ENCODE data around the gene TMEM248.

DNA sequence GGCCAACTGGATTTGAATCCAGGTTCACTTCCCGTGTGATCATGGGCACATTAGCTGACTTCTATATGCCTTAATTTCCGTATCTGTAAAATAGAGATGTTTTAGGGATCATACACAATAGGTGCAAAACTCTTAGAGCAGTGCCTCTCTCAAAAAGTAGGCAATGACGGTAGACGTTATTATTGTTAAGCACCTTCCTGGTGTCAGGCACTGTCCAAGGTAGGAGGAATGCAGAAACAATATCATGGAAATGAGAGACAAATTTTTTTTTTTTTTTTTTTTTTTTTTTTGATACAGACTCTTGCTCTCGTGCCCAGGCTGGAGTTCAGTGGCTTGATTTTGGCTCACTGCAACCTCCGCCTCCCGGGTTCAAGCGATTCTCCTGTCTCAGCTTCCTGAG lies 8.1 kb downstream of the TMEM248 start:
- TF ChIP-seq, protein P1, sequence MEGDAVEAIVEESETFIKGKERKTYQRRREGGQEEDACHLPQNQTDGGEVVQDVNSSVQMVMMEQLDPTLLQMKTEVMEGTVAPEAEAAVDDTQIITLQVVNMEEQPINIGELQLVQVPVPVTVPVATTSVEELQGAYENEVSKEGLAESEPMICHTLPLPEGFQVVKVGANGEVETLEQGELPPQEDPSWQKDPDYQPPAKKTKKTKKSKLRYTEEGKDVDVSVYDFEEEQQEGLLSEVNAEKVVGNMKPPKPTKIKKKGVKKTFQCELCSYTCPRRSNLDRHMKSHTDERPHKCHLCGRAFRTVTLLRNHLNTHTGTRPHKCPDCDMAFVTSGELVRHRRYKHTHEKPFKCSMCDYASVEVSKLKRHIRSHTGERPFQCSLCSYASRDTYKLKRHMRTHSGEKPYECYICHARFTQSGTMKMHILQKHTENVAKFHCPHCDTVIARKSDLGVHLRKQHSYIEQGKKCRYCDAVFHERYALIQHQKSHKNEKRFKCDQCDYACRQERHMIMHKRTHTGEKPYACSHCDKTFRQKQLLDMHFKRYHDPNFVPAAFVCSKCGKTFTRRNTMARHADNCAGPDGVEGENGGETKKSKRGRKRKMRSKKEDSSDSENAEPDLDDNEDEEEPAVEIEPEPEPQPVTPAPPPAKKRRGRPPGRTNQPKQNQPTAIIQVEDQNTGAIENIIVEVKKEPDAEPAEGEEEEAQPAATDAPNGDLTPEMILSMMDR (IDR thresholded peaks at IDR 0.05): no peak
- TF ChIP-seq POLR2A (IDR thresholded peaks at IDR 0.05): no peak
